ENCODE data around the gene UNC5CL. TPM values are rescaled to one million over a fixed set of nuclear protein-coding genes. Genes with fewer than 3 reads are reported as not detected.

The UNC5CL gene
- total RNA-seq, 1 experiment from 2014 or later, result 4.5 TPM

DNA sequence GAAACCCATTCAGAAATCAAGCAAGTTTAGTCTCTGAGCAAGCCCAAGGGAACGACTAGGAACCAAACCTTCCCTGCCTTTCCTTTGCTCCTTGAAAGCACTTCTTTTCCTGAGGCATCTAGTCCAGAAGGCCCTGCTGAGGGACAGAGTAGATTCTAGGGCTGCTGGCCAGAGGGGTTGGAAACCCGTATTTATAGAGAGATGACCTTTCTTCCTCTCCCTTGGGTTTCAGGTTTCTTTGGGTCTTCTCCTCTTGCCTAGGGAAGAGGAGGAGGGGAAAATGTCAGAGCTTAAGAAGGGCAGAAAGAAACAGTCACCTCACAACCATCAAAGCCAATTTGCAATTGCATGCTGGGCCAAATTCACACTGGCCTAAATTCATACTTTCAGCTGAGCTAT, 19.8 kb upstream of the UNC5CL start:
- ATAC-seq (no peak), DNase-seq (ENCODE audit: low spot score) (no peak)
- peak overlapping the region; percentile 16; the same call in 1 of the 2 replicates for H3K27ac Mint-ChIP-seq
- H3K9me3 Mint-ChIP-seq, result no peaks in the 10 kb centered on the region
- no peak overlapping the region for H3K4me3 Mint-ChIP-seq
- no peaks in the 10 kb centered on the region for H3K27me3 Mint-ChIP-seq (ENCODE audit: low read depth)
- TF ChIP-seq, protein P1, sequence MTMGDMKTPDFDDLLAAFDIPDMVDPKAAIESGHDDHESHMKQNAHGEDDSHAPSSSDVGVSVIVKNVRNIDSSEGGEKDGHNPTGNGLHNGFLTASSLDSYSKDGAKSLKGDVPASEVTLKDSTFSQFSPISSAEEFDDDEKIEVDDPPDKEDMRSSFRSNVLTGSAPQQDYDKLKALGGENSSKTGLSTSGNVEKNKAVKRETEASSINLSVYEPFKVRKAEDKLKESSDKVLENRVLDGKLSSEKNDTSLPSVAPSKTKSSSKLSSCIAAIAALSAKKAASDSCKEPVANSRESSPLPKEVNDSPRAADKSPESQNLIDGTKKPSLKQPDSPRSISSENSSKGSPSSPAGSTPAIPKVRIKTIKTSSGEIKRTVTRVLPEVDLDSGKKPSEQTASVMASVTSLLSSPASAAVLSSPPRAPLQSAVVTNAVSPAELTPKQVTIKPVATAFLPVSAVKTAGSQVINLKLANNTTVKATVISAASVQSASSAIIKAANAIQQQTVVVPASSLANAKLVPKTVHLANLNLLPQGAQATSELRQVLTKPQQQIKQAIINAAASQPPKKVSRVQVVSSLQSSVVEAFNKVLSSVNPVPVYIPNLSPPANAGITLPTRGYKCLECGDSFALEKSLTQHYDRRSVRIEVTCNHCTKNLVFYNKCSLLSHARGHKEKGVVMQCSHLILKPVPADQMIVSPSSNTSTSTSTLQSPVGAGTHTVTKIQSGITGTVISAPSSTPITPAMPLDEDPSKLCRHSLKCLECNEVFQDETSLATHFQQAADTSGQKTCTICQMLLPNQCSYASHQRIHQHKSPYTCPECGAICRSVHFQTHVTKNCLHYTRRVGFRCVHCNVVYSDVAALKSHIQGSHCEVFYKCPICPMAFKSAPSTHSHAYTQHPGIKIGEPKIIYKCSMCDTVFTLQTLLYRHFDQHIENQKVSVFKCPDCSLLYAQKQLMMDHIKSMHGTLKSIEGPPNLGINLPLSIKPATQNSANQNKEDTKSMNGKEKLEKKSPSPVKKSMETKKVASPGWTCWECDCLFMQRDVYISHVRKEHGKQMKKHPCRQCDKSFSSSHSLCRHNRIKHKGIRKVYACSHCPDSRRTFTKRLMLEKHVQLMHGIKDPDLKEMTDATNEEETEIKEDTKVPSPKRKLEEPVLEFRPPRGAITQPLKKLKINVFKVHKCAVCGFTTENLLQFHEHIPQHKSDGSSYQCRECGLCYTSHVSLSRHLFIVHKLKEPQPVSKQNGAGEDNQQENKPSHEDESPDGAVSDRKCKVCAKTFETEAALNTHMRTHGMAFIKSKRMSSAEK (CRISPR knock-in tag; IDR thresholded peaks at IDR 0.05; ENCODE audit: borderline replicate concordance), result no peak
- TF ChIP-seq NR2C2 (CRISPR knock-in tag; IDR thresholded peaks at IDR 0.05), result no peak
- TF ChIP-seq, protein P2, sequence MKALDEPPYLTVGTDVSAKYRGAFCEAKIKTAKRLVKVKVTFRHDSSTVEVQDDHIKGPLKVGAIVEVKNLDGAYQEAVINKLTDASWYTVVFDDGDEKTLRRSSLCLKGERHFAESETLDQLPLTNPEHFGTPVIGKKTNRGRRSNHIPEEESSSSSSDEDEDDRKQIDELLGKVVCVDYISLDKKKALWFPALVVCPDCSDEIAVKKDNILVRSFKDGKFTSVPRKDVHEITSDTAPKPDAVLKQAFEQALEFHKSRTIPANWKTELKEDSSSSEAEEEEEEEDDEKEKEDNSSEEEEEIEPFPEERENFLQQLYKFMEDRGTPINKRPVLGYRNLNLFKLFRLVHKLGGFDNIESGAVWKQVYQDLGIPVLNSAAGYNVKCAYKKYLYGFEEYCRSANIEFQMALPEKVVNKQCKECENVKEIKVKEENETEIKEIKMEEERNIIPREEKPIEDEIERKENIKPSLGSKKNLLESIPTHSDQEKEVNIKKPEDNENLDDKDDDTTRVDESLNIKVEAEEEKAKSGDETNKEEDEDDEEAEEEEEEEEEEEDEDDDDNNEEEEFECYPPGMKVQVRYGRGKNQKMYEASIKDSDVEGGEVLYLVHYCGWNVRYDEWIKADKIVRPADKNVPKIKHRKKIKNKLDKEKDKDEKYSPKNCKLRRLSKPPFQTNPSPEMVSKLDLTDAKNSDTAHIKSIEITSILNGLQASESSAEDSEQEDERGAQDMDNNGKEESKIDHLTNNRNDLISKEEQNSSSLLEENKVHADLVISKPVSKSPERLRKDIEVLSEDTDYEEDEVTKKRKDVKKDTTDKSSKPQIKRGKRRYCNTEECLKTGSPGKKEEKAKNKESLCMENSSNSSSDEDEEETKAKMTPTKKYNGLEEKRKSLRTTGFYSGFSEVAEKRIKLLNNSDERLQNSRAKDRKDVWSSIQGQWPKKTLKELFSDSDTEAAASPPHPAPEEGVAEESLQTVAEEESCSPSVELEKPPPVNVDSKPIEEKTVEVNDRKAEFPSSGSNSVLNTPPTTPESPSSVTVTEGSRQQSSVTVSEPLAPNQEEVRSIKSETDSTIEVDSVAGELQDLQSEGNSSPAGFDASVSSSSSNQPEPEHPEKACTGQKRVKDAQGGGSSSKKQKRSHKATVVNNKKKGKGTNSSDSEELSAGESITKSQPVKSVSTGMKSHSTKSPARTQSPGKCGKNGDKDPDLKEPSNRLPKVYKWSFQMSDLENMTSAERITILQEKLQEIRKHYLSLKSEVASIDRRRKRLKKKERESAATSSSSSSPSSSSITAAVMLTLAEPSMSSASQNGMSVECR (CRISPR knock-in tag; IDR thresholded peaks at IDR 0.05; ENCODE audit: borderline replicate concordance), result no peak
- TF ChIP-seq, protein P3, sequence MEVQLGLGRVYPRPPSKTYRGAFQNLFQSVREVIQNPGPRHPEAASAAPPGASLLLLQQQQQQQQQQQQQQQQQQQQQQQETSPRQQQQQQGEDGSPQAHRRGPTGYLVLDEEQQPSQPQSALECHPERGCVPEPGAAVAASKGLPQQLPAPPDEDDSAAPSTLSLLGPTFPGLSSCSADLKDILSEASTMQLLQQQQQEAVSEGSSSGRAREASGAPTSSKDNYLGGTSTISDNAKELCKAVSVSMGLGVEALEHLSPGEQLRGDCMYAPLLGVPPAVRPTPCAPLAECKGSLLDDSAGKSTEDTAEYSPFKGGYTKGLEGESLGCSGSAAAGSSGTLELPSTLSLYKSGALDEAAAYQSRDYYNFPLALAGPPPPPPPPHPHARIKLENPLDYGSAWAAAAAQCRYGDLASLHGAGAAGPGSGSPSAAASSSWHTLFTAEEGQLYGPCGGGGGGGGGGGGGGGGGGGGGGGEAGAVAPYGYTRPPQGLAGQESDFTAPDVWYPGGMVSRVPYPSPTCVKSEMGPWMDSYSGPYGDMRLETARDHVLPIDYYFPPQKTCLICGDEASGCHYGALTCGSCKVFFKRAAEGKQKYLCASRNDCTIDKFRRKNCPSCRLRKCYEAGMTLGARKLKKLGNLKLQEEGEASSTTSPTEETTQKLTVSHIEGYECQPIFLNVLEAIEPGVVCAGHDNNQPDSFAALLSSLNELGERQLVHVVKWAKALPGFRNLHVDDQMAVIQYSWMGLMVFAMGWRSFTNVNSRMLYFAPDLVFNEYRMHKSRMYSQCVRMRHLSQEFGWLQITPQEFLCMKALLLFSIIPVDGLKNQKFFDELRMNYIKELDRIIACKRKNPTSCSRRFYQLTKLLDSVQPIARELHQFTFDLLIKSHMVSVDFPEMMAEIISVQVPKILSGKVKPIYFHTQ (CRISPR knock-in tag; IDR thresholded peaks at IDR 0.05), result no peak
- TF ChIP-seq, protein P4, sequence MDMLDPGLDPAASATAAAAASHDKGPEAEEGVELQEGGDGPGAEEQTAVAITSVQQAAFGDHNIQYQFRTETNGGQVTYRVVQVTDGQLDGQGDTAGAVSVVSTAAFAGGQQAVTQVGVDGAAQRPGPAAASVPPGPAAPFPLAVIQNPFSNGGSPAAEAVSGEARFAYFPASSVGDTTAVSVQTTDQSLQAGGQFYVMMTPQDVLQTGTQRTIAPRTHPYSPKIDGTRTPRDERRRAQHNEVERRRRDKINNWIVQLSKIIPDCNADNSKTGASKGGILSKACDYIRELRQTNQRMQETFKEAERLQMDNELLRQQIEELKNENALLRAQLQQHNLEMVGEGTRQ (CRISPR knock-in tag; IDR thresholded peaks at IDR 0.05), result no peak
- TF ChIP-seq, protein P5, sequence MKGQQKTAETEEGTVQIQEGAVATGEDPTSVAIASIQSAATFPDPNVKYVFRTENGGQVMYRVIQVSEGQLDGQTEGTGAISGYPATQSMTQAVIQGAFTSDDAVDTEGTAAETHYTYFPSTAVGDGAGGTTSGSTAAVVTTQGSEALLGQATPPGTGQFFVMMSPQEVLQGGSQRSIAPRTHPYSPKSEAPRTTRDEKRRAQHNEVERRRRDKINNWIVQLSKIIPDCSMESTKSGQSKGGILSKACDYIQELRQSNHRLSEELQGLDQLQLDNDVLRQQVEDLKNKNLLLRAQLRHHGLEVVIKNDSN (CRISPR knock-in tag; IDR thresholded peaks at IDR 0.05), result no peak
- TF ChIP-seq GRHL2 (CRISPR knock-in tag; IDR thresholded peaks at IDR 0.05; ENCODE audit: insufficient replicate concordance, severe bottlenecking), result no peak
- TF ChIP-seq, protein P6, sequence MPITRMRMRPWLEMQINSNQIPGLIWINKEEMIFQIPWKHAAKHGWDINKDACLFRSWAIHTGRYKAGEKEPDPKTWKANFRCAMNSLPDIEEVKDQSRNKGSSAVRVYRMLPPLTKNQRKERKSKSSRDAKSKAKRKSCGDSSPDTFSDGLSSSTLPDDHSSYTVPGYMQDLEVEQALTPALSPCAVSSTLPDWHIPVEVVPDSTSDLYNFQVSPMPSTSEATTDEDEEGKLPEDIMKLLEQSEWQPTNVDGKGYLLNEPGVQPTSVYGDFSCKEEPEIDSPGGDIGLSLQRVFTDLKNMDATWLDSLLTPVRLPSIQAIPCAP (CRISPR knock-in tag; IDR thresholded peaks at IDR 0.05), result no peak
- TF ChIP-seq ZNF232 (CRISPR knock-in tag; IDR thresholded peaks at IDR 0.05), result no peak
- no peak for TF ChIP-seq ZBTB21 (CRISPR knock-in tag; IDR thresholded peaks at IDR 0.05; ENCODE audit: borderline replicate concordance)
- no peak for TF ChIP-seq ZNF317 (CRISPR knock-in tag; IDR thresholded peaks at IDR 0.05; ENCODE audit: borderline replicate concordance, low read depth)
- no peak for TF ChIP-seq GTF2I (CRISPR knock-in tag; conservative IDR thresholded peaks at IDR 0.05)
- TF ChIP-seq, protein P7, sequence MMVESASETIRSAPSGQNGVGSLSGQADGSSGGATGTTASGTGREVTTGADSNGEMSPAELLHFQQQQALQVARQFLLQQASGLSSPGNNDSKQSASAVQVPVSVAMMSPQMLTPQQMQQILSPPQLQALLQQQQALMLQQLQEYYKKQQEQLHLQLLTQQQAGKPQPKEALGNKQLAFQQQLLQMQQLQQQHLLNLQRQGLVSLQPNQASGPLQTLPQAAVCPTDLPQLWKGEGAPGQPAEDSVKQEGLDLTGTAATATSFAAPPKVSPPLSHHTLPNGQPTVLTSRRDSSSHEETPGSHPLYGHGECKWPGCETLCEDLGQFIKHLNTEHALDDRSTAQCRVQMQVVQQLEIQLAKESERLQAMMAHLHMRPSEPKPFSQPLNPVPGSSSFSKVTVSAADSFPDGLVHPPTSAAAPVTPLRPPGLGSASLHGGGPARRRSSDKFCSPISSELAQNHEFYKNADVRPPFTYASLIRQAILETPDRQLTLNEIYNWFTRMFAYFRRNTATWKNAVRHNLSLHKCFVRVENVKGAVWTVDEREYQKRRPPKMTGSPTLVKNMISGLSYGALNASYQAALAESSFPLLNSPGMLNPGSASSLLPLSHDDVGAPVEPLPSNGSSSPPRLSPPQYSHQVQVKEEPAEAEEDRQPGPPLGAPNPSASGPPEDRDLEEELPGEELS (CRISPR knock-in tag; IDR thresholded peaks at IDR 0.05), result no peak
- no peak for TF ChIP-seq EMX1 (CRISPR knock-in tag; IDR thresholded peaks at IDR 0.05)
- TF ChIP-seq, protein P8, sequence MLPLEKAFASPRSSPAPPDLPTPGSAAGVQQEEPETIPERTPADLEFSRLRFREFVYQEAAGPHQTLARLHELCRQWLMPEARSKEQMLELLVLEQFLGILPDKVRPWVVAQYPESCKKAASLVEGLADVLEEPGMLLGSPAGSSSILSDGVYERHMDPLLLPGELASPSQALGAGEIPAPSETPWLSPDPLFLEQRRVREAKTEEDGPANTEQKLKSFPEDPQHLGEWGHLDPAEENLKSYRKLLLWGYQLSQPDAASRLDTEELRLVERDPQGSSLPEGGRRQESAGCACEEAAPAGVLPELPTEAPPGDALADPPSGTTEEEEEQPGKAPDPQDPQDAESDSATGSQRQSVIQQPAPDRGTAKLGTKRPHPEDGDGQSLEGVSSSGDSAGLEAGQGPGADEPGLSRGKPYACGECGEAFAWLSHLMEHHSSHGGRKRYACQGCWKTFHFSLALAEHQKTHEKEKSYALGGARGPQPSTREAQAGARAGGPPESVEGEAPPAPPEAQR (CRISPR knock-in tag; IDR thresholded peaks at IDR 0.05), result no peak
- no peak for TF ChIP-seq ELF4 (CRISPR knock-in tag; IDR thresholded peaks at IDR 0.05; ENCODE audit: low read depth)
- H3K36me3 Mint-ChIP-seq, result peaks cover 5% of the 10 kb centered on the region; the same call in 1 of the 2 replicates
- CTCF ChIA-PET, result interaction anchor here (0.9 to 1.1 kb wide), 2 partner anchors 9 to 19 kb away, joined by 3 read pairs; partner anchors contain the start of gene UNC5CL
- POLR2A ChIA-PET, result no interaction called here
- H3K4me1 Mint-ChIP-seq, result peaks cover 16% of the 10 kb centered on the region

All from WTC11 (cell line).